Neural progenitor cell (in vitro differentiated cells): ENCODE measurements around the gene CDCA7. TPM values are rescaled to one million over a fixed set of nuclear protein-coding genes. Genes with fewer than 3 reads are reported as not detected.

Source experiments
- DNase-seq: peaks from one replicate; pipeline ENCODE4 v3.0.0-alpha.2; 2016; ENCODE audit warnings: low spot score
- H2AFZ ChIP-seq: fragments of 200-600 bp; sonication (generic); replicated peaks from 2 replicates; pipeline ENCODE4 v1.6.1; 2016; ENCODE audit warnings: antibody characterized with exemption
- H3F3A ChIP-seq: fragments of 200-600 bp; sonication (generic); 2 replicates; pipeline ENCODE4 v1.6.1; 2016; ENCODE audit warnings: antibody characterized with exemption, low read depth
- H3K27ac ChIP-seq: fragments of 200-600 bp; sonication (generic); 2 replicates; pipeline ENCODE4 v1.5.1; 2016; ENCODE audit warnings: mild to moderate bottlenecking
- H3K27me3 ChIP-seq: fragments of 200-600 bp; sonication (generic); 2 replicates; pipeline ENCODE4 v1.6.1; 2016; ENCODE audit warnings: mild to moderate bottlenecking, moderate library complexity
- H3K36me3 ChIP-seq: fragments of 200-600 bp; sonication (generic); 2 replicates; pipeline ENCODE4 v1.5.1; 2016
- H3K4me1 ChIP-seq: fragments of 200-600 bp; sonication (generic); 2 replicates; pipeline ENCODE4 v1.6.1; 2016; ENCODE audit warnings: mixed run types
- H3K4me2 ChIP-seq: fragments of 200-600 bp; sonication (generic); 2 replicates; pipeline ENCODE4 v1.6.1; 2016
- H3K4me3 ChIP-seq: fragments of 200-600 bp; sonication (generic); 2 replicates; pipeline ENCODE4 v1.5.1; 2016
- H3K79me2 ChIP-seq: fragments of 200-600 bp; sonication (generic); 2 replicates; pipeline ENCODE4 v1.6.1; 2016; ENCODE audit warnings: low read depth
- H3K9ac ChIP-seq: fragments of 200-600 bp; sonication (generic); 2 replicates; pipeline ENCODE4 v1.6.1; 2016
- H3K9me3 ChIP-seq: fragments of 200-600 bp; sonication (generic); 2 replicates; pipeline ENCODE4 v1.5.1; 2016; ENCODE audit warnings: low read depth
- H4K20me1 ChIP-seq: fragments of 200-600 bp; sonication (generic); 2 replicates; pipeline ENCODE4 v1.6.1; 2016; ENCODE audit warnings: low read depth
- H3K27ac Mint-ChIP-seq: 3 replicates; pipeline ENCODE4 v1.8.0; 2021; ENCODE audit warnings: mixed read lengths
- H3K27me3 Mint-ChIP-seq: 2 replicates; pipeline ENCODE4 v1.8.0; 2022; ENCODE audit warnings: low read depth, mild to moderate bottlenecking, inconsistent platforms, moderate library complexity, mixed read lengths; ENCODE audit not compliant: insufficient read depth
- H3K36me3 Mint-ChIP-seq: 3 replicates; pipeline ENCODE4 v1.8.0; 2021; ENCODE audit warnings: mixed read lengths
- H3K4me1 Mint-ChIP-seq: 3 replicates; pipeline ENCODE4 v1.8.0; 2021; ENCODE audit warnings: mixed read lengths
- H3K4me3 Mint-ChIP-seq: 3 replicates; pipeline ENCODE4 v1.8.0; 2021; ENCODE audit warnings: mild to moderate bottlenecking, moderate library complexity, mixed read lengths
- H3K9me3 Mint-ChIP-seq: 3 replicates; pipeline ENCODE4 v1.8.0; 2020; ENCODE audit warnings: mixed read lengths
- CTCF ChIP-seq: fragments of 200-600 bp; sonication (generic); IDR thresholded peaks from 2 replicates; pipeline ENCODE4 v1.5.1; 2017; ENCODE audit warnings: antibody characterized with exemption, mild to moderate bottlenecking
- EZH2 ChIP-seq: fragments of 200-600 bp; sonication (generic); IDR thresholded peaks from 2 replicates; pipeline ENCODE4 v1.6.1; 2017; ENCODE audit warnings: antibody characterized with exemption, mild to moderate bottlenecking, moderate library complexity
- EZH2phosphoT487 ChIP-seq: fragments of 200-600 bp; sonication (generic); IDR thresholded peaks from 2 replicates; pipeline ENCODE4 v1.6.1; 2017; ENCODE audit warnings: antibody characterized with exemption
- total RNA-seq: library from RNA; depleted of rRNA; stranded (reverse); fragments of >200 nt; gene quantifications from 2 replicates; pipeline ENCODE4 v1.2.3, GENCODE V29; 2015; ENCODE audit warnings: low replicate concordance

CDCA7 gene
- total RNA-seq, 1 donor from 2014 or later = 31.4 TPM

DNA sequence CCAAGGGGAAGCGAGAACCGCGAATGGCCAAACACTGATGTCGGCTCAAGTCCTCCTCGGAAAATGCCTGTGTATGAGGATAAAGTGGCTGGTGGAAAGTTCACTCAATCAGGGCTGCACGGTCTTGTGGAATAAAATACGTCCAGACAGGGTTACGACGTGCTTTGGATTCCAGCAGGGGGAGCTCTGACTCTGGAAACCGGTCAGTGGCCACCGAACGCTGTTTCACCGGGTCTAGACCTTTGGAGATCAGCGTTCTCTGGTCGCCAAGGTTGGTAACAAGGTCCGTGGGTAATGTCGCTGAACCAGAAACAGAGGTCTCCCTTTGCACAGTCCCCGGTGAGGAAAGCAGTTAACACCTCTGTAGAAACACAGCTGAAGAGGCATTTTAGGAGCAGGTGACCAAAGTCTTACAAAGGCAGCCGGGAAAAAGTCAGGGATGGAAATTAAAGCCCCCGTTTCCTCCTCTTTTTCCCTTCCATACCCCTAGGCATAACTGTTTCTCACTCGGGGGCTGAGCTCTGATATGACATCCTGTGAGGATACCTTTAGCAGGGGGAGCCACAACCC lies 47.8 kb downstream of the CDCA7 start:
- no peaks in the 10 kb centered on the region for H4K20me1 ChIP-seq
- H3K27me3 ChIP-seq = peaks cover 42% of the 10 kb centered on the region
- Mint-ChIP-seq H3K4me3 (peak overlapping the region; percentile 71), H3K9me3 (no peaks in the 10 kb centered on the region), H3K27me3 (peaks cover 7% of the 10 kb centered on the region), H3K4me1 (peaks cover 16% of the 10 kb centered on the region), H3K27ac (peak overlapping the region; percentile 25), H3K36me3 (no peaks in the 10 kb centered on the region)
- peak overlapping the region; percentile 45 for H3K4me3 ChIP-seq
- peak; percentile 92 for DNase-seq
- H2AFZ ChIP-seq = peak overlapping the region; percentile 82
- no peaks in the 10 kb centered on the region for H3K36me3 ChIP-seq
- H3K4me2 ChIP-seq = peak overlapping the region; percentile 86
- TF ChIP-seq EZH2phosphoT487 = no peak
- TF ChIP-seq CTCF = peak; percentile 94
- H3K27ac ChIP-seq = no peak overlapping the region
- H3K79me2 ChIP-seq = no peaks in the 10 kb centered on the region
- no peaks in the 10 kb centered on the region for H3K9me3 ChIP-seq
- peaks cover 15% of the 10 kb centered on the region for H3K4me1 ChIP-seq
- no peak overlapping the region for H3K9ac ChIP-seq
- no peaks in the 10 kb centered on the region for H3F3A ChIP-seq

GRCh38 chr2:173404841-173405750 lies 50.4 kb downstream of the CDCA7 start:
- H3K79me2 ChIP-seq = no peaks in the 10 kb centered on the region
- Mint-ChIP-seq H3K27ac (no peak overlapping the region), H3K4me1 (peaks cover 16% of the 10 kb centered on the region), H3K4me3 (no peak overlapping the region), H3K9me3 (no peaks in the 10 kb centered on the region), H3K27me3 (peaks cover 5% of the 10 kb centered on the region), H3K36me3 (no peaks in the 10 kb centered on the region)
- H3K9me3 ChIP-seq = no peaks in the 10 kb centered on the region
- no peaks in the 10 kb centered on the region for H3K36me3 ChIP-seq
- H3K4me1 ChIP-seq = peaks cover 14% of the 10 kb centered on the region
- no peak overlapping the region for H3K4me2 ChIP-seq
- no peaks in the 10 kb centered on the region for H4K20me1 ChIP-seq
- no peak overlapping the region for H2AFZ ChIP-seq
- no peak overlapping the region for H3K4me3 ChIP-seq
- no peak for TF ChIP-seq EZH2
- TF ChIP-seq EZH2phosphoT487 = no peak
- TF ChIP-seq CTCF = no peak
- H3K9ac ChIP-seq = no peak overlapping the region
- peaks cover 39% of the 10 kb centered on the region for H3K27me3 ChIP-seq
- H3F3A ChIP-seq = no peaks in the 10 kb centered on the region
- no peak for DNase-seq
- no peak overlapping the region for H3K27ac ChIP-seq

GRCh38 chr2:173407176-173407575 lies 52.5 kb downstream of the CDCA7 start:
- no peak overlapping the region for H3K9ac ChIP-seq
- no peaks in the 10 kb centered on the region for H3K36me3 ChIP-seq
- H3K9me3 ChIP-seq = no peaks in the 10 kb centered on the region
- no peaks in the 10 kb centered on the region for H3K9me3 Mint-ChIP-seq
- H3K79me2 ChIP-seq = no peaks in the 10 kb centered on the region
- peaks cover 5% of the 10 kb centered on the region for H3K27me3 Mint-ChIP-seq
- no peaks in the 10 kb centered on the region for H4K20me1 ChIP-seq
- no peak overlapping the region for H3K27ac ChIP-seq
- H3K27me3 ChIP-seq = peaks cover 18% of the 10 kb centered on the region
- H3K4me3 Mint-ChIP-seq = no peak overlapping the region
- H3K36me3 Mint-ChIP-seq = no peaks in the 10 kb centered on the region
- TF ChIP-seq CTCF = no peak
- TF ChIP-seq EZH2phosphoT487 = no peak
- no peak for TF ChIP-seq EZH2
- H3K27ac Mint-ChIP-seq = no peak overlapping the region
- no peaks in the 10 kb centered on the region for H3F3A ChIP-seq
- peaks cover 10% of the 10 kb centered on the region for H3K4me1 Mint-ChIP-seq
- no peak overlapping the region for H2AFZ ChIP-seq
- H3K4me2 ChIP-seq = no peak overlapping the region
- peaks cover 4% of the 10 kb centered on the region for H3K4me1 ChIP-seq
- H3K4me3 ChIP-seq = no peak overlapping the region
- DNase-seq = no peak
